HG02981 (cell line): Measurements from ENCODE around the gene ADRA2A.

Source experiments
- ATAC-seq: cut with Tn5 transposase; IDR thresholded peaks from one replicate; pipeline ENCODE4 v1.9.1; 2021; ENCODE audit warnings: mild to moderate bottlenecking, moderate library complexity; ENCODE audit not compliant: unreplicated experiment

The ADRA2A gene

GRCh38 chr10:111076682-111077478, at the start of gene ADRA2A:
Gene ADRA2A (plus strand): TSS chr10:111077029. CDS start chr10:111077997, 968 bp downstream.
- peak; percentile 27 for ATAC-seq

GRCh38 chr10:111030042-111030750, 46.6 kb upstream of the ADRA2A start:
- peak; percentile 84 for ATAC-seq

GRCh38 chr10:111034598-111035310, 42.1 kb upstream of the ADRA2A start:
- no peak for ATAC-seq

- ATAC-seq = no peak
These were observed 41.3 kb upstream of the ADRA2A start for GRCh38 chr10:111035542-111035941.

GRCh38 chr10:111037858-111038257, 39.0 kb upstream of the ADRA2A start:
- ATAC-seq = no peak

GRCh38 chr10:111039522-111039921, 37.3 kb upstream of the ADRA2A start:
- ATAC-seq = no peak

GRCh38 chr10:111057006-111057405, 19.8 kb upstream of the ADRA2A start:
- ATAC-seq = no peak

GRCh38 chr10:111063471-111063870, 13.4 kb upstream of the ADRA2A start:
- ATAC-seq = no peak

- no peak for ATAC-seq
These were observed 4.6 kb upstream of the ADRA2A start for GRCh38 chr10:111072232-111072631.

GRCh38 chr10:111075577-111076185, 1.1 kb upstream of the ADRA2A start:
- peak; percentile 6 for ATAC-seq

- ATAC-seq = peak; percentile 75
These were observed 593 bp upstream of the ADRA2A start for GRCh38 chr10:111076191-111076681.

GRCh38 chr10:111077479-111077784, 603 bp downstream of the ADRA2A start:
- ATAC-seq = no peak

GRCh38 chr10:111077785-111078504, 1.1 kb downstream of the ADRA2A start:
- ATAC-seq = no peak

- no peak for ATAC-seq
These were observed 1.8 kb downstream of the ADRA2A start for GRCh38 chr10:111078505-111079185.

GRCh38 chr10:111079241-111079760, 2.5 kb downstream of the ADRA2A start:
- no peak for ATAC-seq

- ATAC-seq = no peak
These were observed 3.0 kb downstream of the ADRA2A start for GRCh38 chr10:111079781-111080180.

GRCh38 chr10:111080224-111080623, 3.4 kb downstream of the ADRA2A start:
- ATAC-seq = no peak

- ATAC-seq = no peak
These were observed 4.8 kb downstream of the ADRA2A start for GRCh38 chr10:111081595-111081994.

- ATAC-seq = no peak
These were observed 5.5 kb downstream of the ADRA2A start for GRCh38 chr10:111082102-111082975.
